AG04450 (cell line): ENCODE data around the gene NCF4. TPM values are rescaled to one million over a fixed set of nuclear protein-coding genes. Genes with fewer than 3 reads are reported as not detected.

ENCODE experiments used
- CTCF ChIA-PET: fragments of 300-600, 350-600 bp; formaldehyde crosslinking; extraction: SDS; loops from one replicate; lab custom pipeline; 2022; ENCODE audit warnings: antibody characterized with exemption, inconsistent platforms; lab: Charles Lee
- POLR2A ChIA-PET: fragments of 350-600 bp; formaldehyde crosslinking; extraction: SDS; loops from one replicate; lab custom pipeline; 2021; ENCODE audit warnings: antibody characterized with exemption, inconsistent platforms; lab: Yijun Ruan, JAX
- DNase-seq: peaks from one replicate; pipeline ENCODE4 v3.0.0-alpha.2; 2011; ENCODE audit warnings: low read depth, low spot score
- H3K27ac ChIP-seq: one replicate; pipeline ENCODE4 v1.5.1; 2012; ENCODE audit warnings: low read depth, low read length, control low read depth
- H3K27me3 ChIP-seq: one replicate; pipeline ENCODE4 v1.6.0; 2012; ENCODE audit warnings: low read length; ENCODE audit not compliant: control insufficient read depth, insufficient read depth
- H3K4me3 ChIP-seq: 2 replicates; pipeline ENCODE4 v1.5.1; 2011; ENCODE audit warnings: mild to moderate bottlenecking, low read depth, low read length, control low read depth
- H3K9me3 ChIP-seq: 2 replicates; pipeline ENCODE4 v1.5.1; 2012; ENCODE audit warnings: low read length; ENCODE audit not compliant: control insufficient read depth, insufficient read depth
- polyA plus RNA-seq: library from polyadenylated mRNA; depleted of rRNA; stranded (reverse); fragments of >200 nt; gene quantifications from 2 replicates; pipeline ENCODE4 v1.2.3, GENCODE V29; 2011
- TF ChIP-seq, protein P1 (sequence below): IDR thresholded peaks from 2 replicates; pipeline ENCODE4 v1.5.1; 2011; ENCODE audit warnings: low read depth, low read length, control low read depth, inconsistent platforms

NCF4 gene
- polyA plus RNA-seq, 1 experiment: not detected

DNA sequence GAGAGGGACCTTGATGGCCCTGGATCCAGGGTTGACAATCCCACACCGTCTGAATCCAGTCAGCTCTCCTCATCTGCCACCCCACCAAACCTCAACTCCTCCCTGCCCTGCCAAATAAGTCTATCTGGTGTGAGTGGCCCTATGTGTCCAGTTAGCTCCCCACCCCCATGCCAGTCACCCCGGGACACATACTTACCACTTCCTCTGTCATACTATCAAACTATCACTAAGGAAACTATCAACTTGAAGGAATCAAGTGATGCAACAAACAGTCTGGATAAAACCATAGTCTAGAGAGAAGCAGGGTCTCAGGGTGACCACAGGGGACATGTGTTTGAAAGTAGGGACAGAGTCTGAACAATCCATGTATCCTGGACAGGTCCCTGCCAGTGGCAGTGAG, 39.4 kb downstream of the NCF4 start:
- Histone ChIP-seq H3K27ac (no peak overlapping the region), H3K9me3 (no peaks in the 10 kb centered on the region), H3K27me3 (peaks cover 11% of the 10 kb centered on the region), H3K4me3 (no peak overlapping the region)
- DNase-seq: no peak
- ChIA-PET CTCF (no interaction called here), POLR2A (no interaction called here)
- TF ChIP-seq, protein P1, sequence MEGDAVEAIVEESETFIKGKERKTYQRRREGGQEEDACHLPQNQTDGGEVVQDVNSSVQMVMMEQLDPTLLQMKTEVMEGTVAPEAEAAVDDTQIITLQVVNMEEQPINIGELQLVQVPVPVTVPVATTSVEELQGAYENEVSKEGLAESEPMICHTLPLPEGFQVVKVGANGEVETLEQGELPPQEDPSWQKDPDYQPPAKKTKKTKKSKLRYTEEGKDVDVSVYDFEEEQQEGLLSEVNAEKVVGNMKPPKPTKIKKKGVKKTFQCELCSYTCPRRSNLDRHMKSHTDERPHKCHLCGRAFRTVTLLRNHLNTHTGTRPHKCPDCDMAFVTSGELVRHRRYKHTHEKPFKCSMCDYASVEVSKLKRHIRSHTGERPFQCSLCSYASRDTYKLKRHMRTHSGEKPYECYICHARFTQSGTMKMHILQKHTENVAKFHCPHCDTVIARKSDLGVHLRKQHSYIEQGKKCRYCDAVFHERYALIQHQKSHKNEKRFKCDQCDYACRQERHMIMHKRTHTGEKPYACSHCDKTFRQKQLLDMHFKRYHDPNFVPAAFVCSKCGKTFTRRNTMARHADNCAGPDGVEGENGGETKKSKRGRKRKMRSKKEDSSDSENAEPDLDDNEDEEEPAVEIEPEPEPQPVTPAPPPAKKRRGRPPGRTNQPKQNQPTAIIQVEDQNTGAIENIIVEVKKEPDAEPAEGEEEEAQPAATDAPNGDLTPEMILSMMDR: no peak

DNA sequence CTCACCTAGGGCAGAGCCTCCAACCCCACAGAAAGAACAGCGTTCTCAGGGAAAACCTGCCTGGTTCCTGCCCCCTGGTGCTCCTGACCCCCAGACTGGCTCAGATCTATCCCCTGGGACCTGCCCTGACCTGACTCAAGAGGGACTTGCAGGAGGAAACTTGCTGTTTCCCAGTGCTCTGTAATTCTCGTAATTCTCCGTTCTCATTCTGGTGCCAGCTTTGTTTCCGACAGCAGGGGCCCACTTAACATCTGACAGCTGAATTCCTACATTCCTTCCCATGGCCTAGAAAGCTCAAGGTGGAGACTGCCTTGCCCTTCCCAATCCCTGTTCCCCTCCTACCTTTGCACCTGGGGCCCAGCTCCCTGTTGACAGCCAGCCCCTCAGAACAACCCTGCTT, 40.1 kb downstream of the NCF4 start:
- Histone ChIP-seq H3K4me3 (no peak overlapping the region), H3K27ac (no peak overlapping the region), H3K9me3 (no peaks in the 10 kb centered on the region), H3K27me3 (peaks cover 7% of the 10 kb centered on the region)
- DNase-seq: no peak
- ChIA-PET POLR2A (no interaction called here), CTCF (no interaction called here)
- TF ChIP-seq, protein P1: no peak

DNA sequence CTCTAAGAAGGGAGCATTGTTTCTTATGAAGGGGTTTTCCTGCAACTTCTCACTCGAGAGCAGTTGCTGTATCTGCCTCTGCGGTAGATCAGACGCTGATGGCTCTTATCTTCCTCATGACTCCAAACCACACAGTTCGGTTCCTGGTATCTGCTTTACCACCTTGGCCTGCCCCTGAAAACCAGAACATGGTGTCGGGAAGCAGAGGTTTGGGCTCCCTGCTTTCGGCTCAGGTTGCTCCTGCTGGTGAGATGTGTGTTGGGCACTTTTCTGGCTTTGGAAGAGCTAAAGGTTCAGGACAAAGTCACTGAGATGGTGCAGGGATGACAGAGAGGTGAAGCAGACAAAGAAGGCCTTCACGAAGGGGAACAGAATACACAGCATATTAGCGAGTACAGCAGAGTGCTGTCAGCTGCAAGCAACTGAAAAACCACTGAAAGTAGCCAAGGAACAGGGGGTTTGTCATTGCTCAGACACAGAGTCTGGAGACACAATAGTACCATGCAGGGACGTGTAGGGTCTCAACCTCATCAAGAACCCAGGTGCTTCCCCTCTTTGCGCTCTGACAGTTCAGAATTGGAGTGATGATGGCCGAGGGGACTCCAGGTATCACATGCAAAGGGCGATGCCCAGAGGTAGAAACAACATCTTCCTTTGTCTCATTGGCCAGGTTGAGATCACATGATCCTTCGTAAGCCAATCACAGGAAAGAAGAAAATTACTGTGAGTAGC, 40.8 kb downstream of the NCF4 start:
- ChIA-PET CTCF (no interaction called here), POLR2A (no interaction called here)
- DNase-seq: no peak
- Histone ChIP-seq H3K9me3 (no peaks in the 10 kb centered on the region), H3K27me3 (peaks cover 6% of the 10 kb centered on the region), H3K4me3 (no peak overlapping the region), H3K27ac (no peak overlapping the region)
- TF ChIP-seq, protein P1: no peak

DNA sequence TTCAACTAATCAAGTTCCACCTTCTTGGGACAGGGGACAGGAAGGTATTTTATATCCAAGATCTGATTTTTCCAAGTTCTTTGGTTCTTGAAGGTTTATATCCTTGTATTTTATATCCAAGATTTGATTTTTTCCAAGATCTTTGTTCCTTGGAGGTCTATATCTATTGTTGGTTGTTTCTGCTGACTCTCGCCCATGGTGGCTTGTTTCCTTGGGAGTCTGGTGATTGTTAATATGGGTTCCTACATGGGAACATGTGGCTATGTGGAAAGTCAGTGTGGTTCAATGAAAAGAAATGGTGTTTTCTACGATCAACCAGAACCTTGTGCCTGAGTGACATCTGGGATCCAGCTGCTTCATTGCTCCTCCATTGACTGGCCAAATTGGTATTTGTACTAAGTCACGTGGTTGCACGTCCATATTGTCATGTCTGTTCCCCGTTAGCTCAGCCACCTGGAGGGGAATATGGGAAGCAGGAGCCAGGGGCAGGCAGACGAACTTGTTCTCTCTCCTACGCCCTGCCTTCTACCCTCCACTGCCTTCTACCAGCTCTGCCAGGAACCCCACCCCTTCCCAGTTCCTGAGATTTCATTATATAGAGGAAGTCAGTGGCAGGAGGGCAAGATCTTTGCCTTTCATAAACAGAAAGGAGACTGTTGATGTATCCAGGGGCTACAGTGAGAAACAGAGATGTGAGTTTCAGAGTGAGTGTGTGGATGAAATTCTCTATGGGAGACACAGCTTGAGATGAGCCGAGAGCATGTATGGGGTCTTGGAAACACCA, 41.5 kb downstream of the NCF4 start:
- Histone ChIP-seq H3K4me3 (no peak overlapping the region), H3K27me3 (peaks cover 8% of the 10 kb centered on the region), H3K27ac (no peak overlapping the region), H3K9me3 (no peaks in the 10 kb centered on the region)
- ChIA-PET POLR2A (no interaction called here), CTCF (no interaction called here)
- TF ChIP-seq, protein P1: no peak
- DNase-seq: no peak
